MCF 10A (cell line): ENCODE data around the gene FBN1. TPM values are rescaled to one million over a fixed set of nuclear protein-coding genes. Genes with fewer than 3 reads are reported as not detected.
A peak's percentile ranks its signal among the peaks of the same experiment; 100 is the strongest.

Experiments used
- BruUV-seq: library from RNA; stranded (reverse); fragments of 400-500 nt; replicated peaks from 2 replicates; lab custom pipeline; 2021; lab: Mats Ljungman, UMichigan
- CTCF ChIA-PET: fragments of 300-600 bp; sonication (Branson Sonifier 250); formaldehyde crosslinking; extraction: SDS; loops from one replicate; lab custom pipeline; 2021; ENCODE audit warnings: antibody characterized with exemption, inconsistent platforms; lab: Yijun Ruan, JAX
- POLR2A ChIA-PET: fragments of 300-600, 350-650 bp; sonication (Branson Sonifier 250); formaldehyde crosslinking; extraction: SDS; loops from one replicate; lab custom pipeline; 2020; ENCODE audit warnings: antibody characterized with exemption, inconsistent platforms; lab: Yijun Ruan, JAX
- DNase-seq: peaks from one replicate; pipeline ENCODE4 v3.0.0-alpha.2; 2018; ENCODE audit not compliant: unreplicated experiment
- H3K27ac Mint-ChIP-seq: one replicate; pipeline ENCODE4 v1.8.0; 2022; ENCODE audit warnings: mild to moderate bottlenecking, low read depth, mixed read lengths; ENCODE audit not compliant: unreplicated experiment
- H3K27me3 Mint-ChIP-seq: one replicate; pipeline ENCODE4 v1.8.0; 2022; ENCODE audit warnings: mixed read lengths; ENCODE audit not compliant: insufficient read depth, unreplicated experiment
- H3K36me3 Mint-ChIP-seq: one replicate; pipeline ENCODE4 v1.8.0; 2022; ENCODE audit warnings: mild to moderate bottlenecking, moderate library complexity, mixed read lengths; ENCODE audit not compliant: insufficient read depth, unreplicated experiment
- H3K4me1 Mint-ChIP-seq: one replicate; pipeline ENCODE4 v1.8.0; 2022; ENCODE audit warnings: mixed read lengths; ENCODE audit not compliant: insufficient read depth, unreplicated experiment
- H3K4me3 Mint-ChIP-seq: one replicate; pipeline ENCODE4 v1.8.0; 2022; ENCODE audit warnings: mild to moderate bottlenecking, moderate library complexity, mixed read lengths; ENCODE audit not compliant: unreplicated experiment
- H3K9me3 Mint-ChIP-seq: one replicate; pipeline ENCODE4 v1.8.0; 2022; ENCODE audit warnings: mixed read lengths; ENCODE audit not compliant: unreplicated experiment
- CTCF ChIP-seq: fragments of 200-600 bp; IDR thresholded peaks from one replicate; pipeline ENCODE4 v1.8.0; 2022; ENCODE audit warnings: antibody characterized with exemption, mild to moderate bottlenecking; ENCODE audit not compliant: unreplicated experiment
- intact Hi-C: fragments of 100-400 bp; cut with micrococcal nuclease; formaldehyde crosslinking; loops from 2 replicates; pipeline ENCODE4 v1.14.1; 2022
- total RNA-seq: library from RNA; stranded (reverse); gene quantifications from 2 replicates; pipeline ENCODE4 v1.2.3, GENCODE V29; 2022

FBN1 gene
- total RNA-seq, 1 experiment from 2014 or later = 14.3 TPM

- H3K9me3 Mint-ChIP-seq = no peaks in the 10 kb centered on the region
- POLR2A ChIA-PET = interaction anchor here (1.3 to 1.4 kb wide), 2 partner anchors 157 to 162 kb away, joined by 3 to 4 read pairs; no protein-coding TSS in a partner anchor
- no peak for TF ChIP-seq CTCF
- no peaks in the 10 kb centered on the region for H3K27me3 Mint-ChIP-seq
- CTCF ChIA-PET = interaction anchor here (0.6 to 0.8 kb wide), 4 partner anchors 27 to 292 kb away, joined by 3 read pairs; no protein-coding TSS in a partner anchor
- intact Hi-C loops = loop anchor here (10.0 kb wide), 1 partner anchor 321 kb away; the partner anchor contains the start of gene SHC4
- no peaks in the 10 kb centered on the region for H3K36me3 Mint-ChIP-seq
- peaks cover 20% of the 10 kb centered on the region for H3K4me1 Mint-ChIP-seq
- no peak overlapping the region for H3K27ac Mint-ChIP-seq
- DNase-seq = no peak
- peak overlapping the region; percentile 79 for H3K4me3 Mint-ChIP-seq
- BruUV-seq = TSS peak; percentile 22
Observed at GRCh38 chr15:48643776-48644466, 1.6 kb downstream of the FBN1 start.

GRCh38 chr15:48643206-48643605, 2.3 kb downstream of the FBN1 start:
- ChIA-PET CTCF (interaction anchor here (0.6 to 0.8 kb wide), 2 partner anchors 26 to 155 kb away, joined by 3 read pairs; no protein-coding TSS in a partner anchor), POLR2A (no interaction called here)
- no peaks in the 10 kb centered on the region for H3K27me3 Mint-ChIP-seq
- no TSS peak for BruUV-seq
- no peak for DNase-seq
- peaks cover 20% of the 10 kb centered on the region for H3K4me1 Mint-ChIP-seq
- peak overlapping the region; percentile 79 for H3K4me3 Mint-ChIP-seq
- no peaks in the 10 kb centered on the region for H3K9me3 Mint-ChIP-seq
- no peak for TF ChIP-seq CTCF
- intact Hi-C loops = loop anchor here (10.0 kb wide), 1 partner anchor 322 kb away; the partner anchor contains the start of gene SHC4
- no peaks in the 10 kb centered on the region for H3K36me3 Mint-ChIP-seq
- no peak overlapping the region for H3K27ac Mint-ChIP-seq

GRCh38 chr15:48642795-48643194, 2.7 kb downstream of the FBN1 start:
- no peaks in the 10 kb centered on the region for H3K9me3 Mint-ChIP-seq
- ChIA-PET CTCF (interaction anchor here (0.8 kb wide), 1 partner anchor 156 kb away, joined by 3 read pairs; no protein-coding TSS in a partner anchor), POLR2A (no interaction called here)
- peaks cover 20% of the 10 kb centered on the region for H3K4me1 Mint-ChIP-seq
- DNase-seq = no peak
- H3K4me3 Mint-ChIP-seq = no peak overlapping the region
- intact Hi-C loops = loop anchor here (10.0 kb wide), 1 partner anchor 322 kb away; the partner anchor contains the start of gene SHC4
- H3K27ac Mint-ChIP-seq = no peak overlapping the region
- H3K27me3 Mint-ChIP-seq = no peaks in the 10 kb centered on the region
- H3K36me3 Mint-ChIP-seq = no peaks in the 10 kb centered on the region
- no peak for TF ChIP-seq CTCF
- BruUV-seq = no TSS peak

- TF ChIP-seq CTCF = peak; percentile 42
- Mint-ChIP-seq H3K4me1 (peaks cover 14% of the 10 kb centered on the region), H3K36me3 (no peaks in the 10 kb centered on the region), H3K27me3 (no peaks in the 10 kb centered on the region), H3K9me3 (no peaks in the 10 kb centered on the region), H3K4me3 (no peak overlapping the region), H3K27ac (no peak overlapping the region)
- DNase-seq = peak; percentile 40
- intact Hi-C loops = loop anchor here (1.0 to 10.0 kb wide), 3 partner anchors 134 to 323 kb away; partner anchors contain the start of gene SHC4
- CTCF ChIA-PET = interaction anchor here (0.6 to 5.9 kb wide), 9 partner anchors 8 to 284 kb away, joined by 3 to 49 read pairs (median 4); no protein-coding TSS in a partner anchor
- POLR2A ChIA-PET = interaction anchor here (0.7 to 2.6 kb wide), 2 partner anchors 13 to 282 kb away, joined by 5 to 13 read pairs; no protein-coding TSS in a partner anchor
- no TSS peak for BruUV-seq
Observed at GRCh38 chr15:48641416-48641815, 4.1 kb downstream of the FBN1 start.
